Nephron (organoid): ENCODE results near the gene DUSP14.

Experiments
- H3K27ac Mint-ChIP-seq, 3 experiments: 2 replicates each; pipeline ENCODE4 v1.8.0; 2020; ENCODE audit warnings: mixed read lengths in 3 of 3, mild to moderate bottlenecking in 2 of 3, moderate library complexity in 1 of 3
- H3K27me3 Mint-ChIP-seq: 2 replicates; pipeline ENCODE4 v1.8.0; 2021; ENCODE audit warnings: low read depth, mild to moderate bottlenecking, moderate library complexity, mixed read lengths
- H3K36me3 Mint-ChIP-seq: 2 replicates; pipeline ENCODE4 v1.8.0; 2020; ENCODE audit warnings: low read depth, mixed read lengths
- H3K4me1 Mint-ChIP-seq: 2 replicates; pipeline ENCODE4 v1.8.0; 2020; ENCODE audit warnings: mixed read lengths
- H3K4me3 Mint-ChIP-seq, 3 experiments: 2 replicates each; pipeline ENCODE4 v1.8.0; 2020; ENCODE audit warnings: mild to moderate bottlenecking in 3 of 3, mixed read lengths in 3 of 3, moderate library complexity in 2 of 3
- H3K9me3 Mint-ChIP-seq: 2 replicates; pipeline ENCODE4 v1.8.0; 2020; ENCODE audit warnings: mixed read lengths
- TF ChIP-seq, protein P1 (sequence below), 3 experiments: fragments of 200-600 bp; sonication (generic); IDR thresholded peaks; one replicate each; pipeline ENCODE4 v1.5.0; 2021; ENCODE audit warnings: antibody characterized with exemption in 3 of 3; ENCODE audit not compliant: unreplicated experiment in 3 of 3

Gene DUSP14

DNA sequence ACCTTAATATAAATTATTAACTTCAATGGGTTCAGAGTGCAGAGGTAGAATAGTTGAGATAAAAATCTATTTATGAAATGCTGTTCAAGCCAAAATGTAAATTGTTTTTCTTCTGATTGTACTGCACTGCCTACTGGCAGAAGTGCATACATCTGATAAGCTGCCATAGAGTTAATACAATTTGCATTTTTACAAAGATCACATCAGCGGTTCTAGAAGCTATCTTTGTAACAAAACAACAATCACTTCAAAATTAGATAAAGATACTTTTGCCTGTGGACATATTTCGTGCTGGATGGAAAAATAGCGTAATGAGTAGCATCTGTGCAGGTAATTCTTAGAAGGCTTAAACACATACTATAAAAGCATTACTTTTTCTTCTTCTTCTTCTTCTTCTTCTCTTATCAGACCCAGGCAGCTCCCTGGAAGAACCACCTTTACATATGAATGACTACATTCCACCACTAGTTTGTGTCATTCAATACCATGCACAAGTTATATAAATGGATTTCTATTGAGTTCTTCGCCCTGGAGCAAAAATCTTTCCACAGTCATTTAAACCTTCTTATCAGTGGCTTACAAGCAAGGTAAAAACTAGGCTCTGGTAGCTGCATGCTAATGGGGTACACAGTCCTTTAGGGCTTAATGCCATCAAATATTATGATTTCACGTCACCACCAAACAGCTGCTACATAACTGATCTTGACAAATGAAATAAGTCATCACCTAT is 72.5 kb downstream of the DUSP14 start:
- no peaks in the 10 kb centered on the region for H3K9me3 Mint-ChIP-seq
- no peaks in the 10 kb centered on the region for H3K4me1 Mint-ChIP-seq
- TF ChIP-seq, protein P1, sequence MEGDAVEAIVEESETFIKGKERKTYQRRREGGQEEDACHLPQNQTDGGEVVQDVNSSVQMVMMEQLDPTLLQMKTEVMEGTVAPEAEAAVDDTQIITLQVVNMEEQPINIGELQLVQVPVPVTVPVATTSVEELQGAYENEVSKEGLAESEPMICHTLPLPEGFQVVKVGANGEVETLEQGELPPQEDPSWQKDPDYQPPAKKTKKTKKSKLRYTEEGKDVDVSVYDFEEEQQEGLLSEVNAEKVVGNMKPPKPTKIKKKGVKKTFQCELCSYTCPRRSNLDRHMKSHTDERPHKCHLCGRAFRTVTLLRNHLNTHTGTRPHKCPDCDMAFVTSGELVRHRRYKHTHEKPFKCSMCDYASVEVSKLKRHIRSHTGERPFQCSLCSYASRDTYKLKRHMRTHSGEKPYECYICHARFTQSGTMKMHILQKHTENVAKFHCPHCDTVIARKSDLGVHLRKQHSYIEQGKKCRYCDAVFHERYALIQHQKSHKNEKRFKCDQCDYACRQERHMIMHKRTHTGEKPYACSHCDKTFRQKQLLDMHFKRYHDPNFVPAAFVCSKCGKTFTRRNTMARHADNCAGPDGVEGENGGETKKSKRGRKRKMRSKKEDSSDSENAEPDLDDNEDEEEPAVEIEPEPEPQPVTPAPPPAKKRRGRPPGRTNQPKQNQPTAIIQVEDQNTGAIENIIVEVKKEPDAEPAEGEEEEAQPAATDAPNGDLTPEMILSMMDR (IDR thresholded peaks at IDR 0.05; ENCODE audit: unreplicated experiment in 3 of 3) = no peak
- H3K36me3 Mint-ChIP-seq = peaks cover 69% of the 10 kb centered on the region
- no peak overlapping the region for H3K4me3 Mint-ChIP-seq
- H3K27ac Mint-ChIP-seq = no peak overlapping the region
- no peaks in the 10 kb centered on the region for H3K27me3 Mint-ChIP-seq
